ENCODE results near the gene TTC28. TPM values are rescaled to one million over a fixed set of nuclear protein-coding genes. Genes with fewer than 3 reads are reported as not detected.
A peak's percentile ranks its signal among the peaks of the same experiment; 100 is the strongest.
"Not testable (repeated sequence)": the region's sequence is repeated elsewhere in the genome, so short reads cannot be mapped to it uniquely, and the experiment has no call there.

Gene TTC28
- polyA plus RNA-seq, 6 donors from 2014 or later = 2.2 to 5.0 (median 2.9) TPM

GRCh38 chr22:28553108-28553866 is 126.4 kb downstream of the TTC28 start:
- H3K27me3 Mint-ChIP-seq; DNase-seq; H3K36me3 Mint-ChIP-seq; H3K27ac Mint-ChIP-seq; H3K4me3 Mint-ChIP-seq; ATAC-seq (ENCODE audit: low read depth in 2 of 2); H3K4me1 Mint-ChIP-seq: not testable (repeated sequence)
- H3K9me3 Mint-ChIP-seq = peaks cover 2 to 24% (median 7%) of the 10 kb centered on the region in 7 donors

- H3K36me3 Mint-ChIP-seq = peaks cover 0 to 1% of the 10 kb centered on the region in 2 donors
- peaks cover 0 to 5% (median 0%) of the 10 kb centered on the region in 7 donors for H3K9me3 Mint-ChIP-seq
- H3K4me1 Mint-ChIP-seq = no peaks in the 10 kb centered on the region
- H3K4me3 Mint-ChIP-seq = no peak overlapping the region
- DNase-seq (no peak), ATAC-seq (ENCODE audit: low read depth in 2 of 2) (no peak)
- no peak overlapping the region for H3K27ac Mint-ChIP-seq
- peaks cover 0 to under 1% (median 0%) of the 10 kb centered on the region in 3 donors for H3K27me3 Mint-ChIP-seq
Observed at GRCh38 chr22:28548406-28548805, 131.2 kb downstream of the TTC28 start.

- H3K4me1 Mint-ChIP-seq = no peaks in the 10 kb centered on the region
- no peak overlapping the region for H3K4me3 Mint-ChIP-seq
- peaks cover 3 to 9% (median 8%) of the 10 kb centered on the region in 7 donors for H3K9me3 Mint-ChIP-seq
- H3K27me3 Mint-ChIP-seq = peaks cover 0 to 12% (median 0%) of the 10 kb centered on the region in 3 donors
- ATAC-seq (ENCODE audit: low read depth in 2 of 2) = no peak
- no peak for DNase-seq
- peaks cover 0 to 8% of the 10 kb centered on the region in 2 donors for H3K36me3 Mint-ChIP-seq
- H3K27ac Mint-ChIP-seq = no peak overlapping the region
Observed at GRCh38 chr22:28547132-28547842, 132.4 kb downstream of the TTC28 start.

- DNase-seq (no peak), ATAC-seq (ENCODE audit: low read depth in 2 of 2) (no peak)
- Mint-ChIP-seq H3K9me3 (peaks cover 3 to 13% (median 8%) of the 10 kb centered on the region in 7 donors), H3K4me1 (no peaks in the 10 kb centered on the region), H3K27ac (no peak overlapping the region), H3K27me3 (peaks cover 0 to 17% (median 0%) of the 10 kb centered on the region in 3 donors), H3K36me3 (peaks cover 0 to 8% of the 10 kb centered on the region in 2 donors), H3K4me3 (peak overlapping the region in 1 of 8 donors; percentile 9)
Observed at GRCh38 chr22:28544431-28544868, 135.2 kb downstream of the TTC28 start.

GRCh38 chr22:28542980-28543621 is 136.5 kb downstream of the TTC28 start:
- Mint-ChIP-seq H3K27ac (peak overlapping the region in 2 of 6 donors; percentile 14 to 85), H3K27me3 (peaks cover 0 to 17% (median 0%) of the 10 kb centered on the region in 3 donors), H3K4me1 (no peaks in the 10 kb centered on the region), H3K36me3 (peaks cover 0 to 14% of the 10 kb centered on the region in 2 donors), H3K4me3 (no peak overlapping the region), H3K9me3 (peaks cover 3 to 13% (median 8%) of the 10 kb centered on the region in 7 donors)
- DNase-seq (no peak), ATAC-seq (ENCODE audit: low read depth in 2 of 2) (no peak)

GRCh38 chr22:28541137-28541536 is 138.5 kb downstream of the TTC28 start:
- H3K4me3 Mint-ChIP-seq = no peak overlapping the region
- DNase-seq (no peak), ATAC-seq (ENCODE audit: low read depth in 2 of 2) (no peak)
- no peaks in the 10 kb centered on the region for H3K4me1 Mint-ChIP-seq
- no peak overlapping the region for H3K27ac Mint-ChIP-seq
- H3K27me3 Mint-ChIP-seq = peaks cover 0 to 17% (median 0%) of the 10 kb centered on the region in 3 donors
- peaks cover 0 to 14% of the 10 kb centered on the region in 2 donors for H3K36me3 Mint-ChIP-seq
- H3K9me3 Mint-ChIP-seq = peaks cover 3 to 13% (median 8%) of the 10 kb centered on the region in 7 donors

GRCh38 chr22:28538922-28539321 is 140.7 kb downstream of the TTC28 start:
- DNase-seq = no peak
- peaks cover 0 to 14% of the 10 kb centered on the region in 2 donors for H3K36me3 Mint-ChIP-seq
- H3K27me3 Mint-ChIP-seq = peaks cover 0 to 17% (median 3%) of the 10 kb centered on the region in 3 donors
- peaks cover 3 to 16% (median 10%) of the 10 kb centered on the region in 7 donors for H3K9me3 Mint-ChIP-seq
- H3K27ac Mint-ChIP-seq = no peak overlapping the region
- no peak overlapping the region for H3K4me3 Mint-ChIP-seq
- ATAC-seq (ENCODE audit: low read depth in 2 of 2) = no peak
- no peaks in the 10 kb centered on the region for H3K4me1 Mint-ChIP-seq

GRCh38 chr22:28530565-28530964 is 149.1 kb downstream of the TTC28 start:
- H3K27ac Mint-ChIP-seq; H3K4me1 Mint-ChIP-seq; H3K27me3 Mint-ChIP-seq; ATAC-seq (ENCODE audit: low read depth in 2 of 2); DNase-seq; H3K4me3 Mint-ChIP-seq: not testable (repeated sequence)
- H3K9me3 Mint-ChIP-seq = peaks cover 9 to 38% (median 31%) of the 10 kb centered on the region in 7 donors
- peaks cover 8 to 16% of the 10 kb centered on the region in 2 donors for H3K36me3 Mint-ChIP-seq

- not testable (repeated sequence) for DNase-seq; H3K27me3 Mint-ChIP-seq; H3K4me3 Mint-ChIP-seq; H3K4me1 Mint-ChIP-seq; ATAC-seq (ENCODE audit: low read depth in 2 of 2); H3K27ac Mint-ChIP-seq
- Mint-ChIP-seq H3K36me3 (peaks cover 8 to 16% of the 10 kb centered on the region in 2 donors), H3K9me3 (peaks cover 9 to 38% (median 31%) of the 10 kb centered on the region in 7 donors)
Observed at GRCh38 chr22:28529144-28529543, 150.5 kb downstream of the TTC28 start.

- ATAC-seq (ENCODE audit: low read depth in 2 of 2) = no peak
Observed at GRCh38 chr22:28521451-28521850, 158.2 kb downstream of the TTC28 start.

GRCh38 chr22:28514321-28514821 is 165.3 kb downstream of the TTC28 start:
- Mint-ChIP-seq H3K9me3 (peaks cover 3 to 32% (median 26%) of the 10 kb centered on the region in 7 donors), H3K4me3 (no peak overlapping the region), H3K27ac (no peak overlapping the region), H3K4me1 (no peaks in the 10 kb centered on the region), H3K27me3 (peaks cover 0 to under 1% (median 0%) of the 10 kb centered on the region in 3 donors), H3K36me3 (peaks cover 12 to 21% of the 10 kb centered on the region in 2 donors)
- ATAC-seq (ENCODE audit: low read depth in 2 of 2) (no peak), DNase-seq (no peak)

More at GRCh38 chr22:28521451-28521850, 158.2 kb downstream of the TTC28 start:
- no peak overlapping the region for H3K27ac Mint-ChIP-seq
- H3K27me3 Mint-ChIP-seq = peaks cover 5 to 7% (median 6%) of the 10 kb centered on the region in 3 donors
- H3K9me3 Mint-ChIP-seq = no peaks in the 10 kb centered on the region
- no peaks in the 10 kb centered on the region for H3K36me3 Mint-ChIP-seq
- H3K4me3 Mint-ChIP-seq = no peak overlapping the region
- no peak for DNase-seq
- no peaks in the 10 kb centered on the region for H3K4me1 Mint-ChIP-seq

GRCh38 chr22:28512387-28512786 is 167.3 kb downstream of the TTC28 start:
- peaks cover 7 to 37% (median 32%) of the 10 kb centered on the region in 7 donors for H3K9me3 Mint-ChIP-seq
- peaks cover 17 to 30% of the 10 kb centered on the region in 2 donors for H3K36me3 Mint-ChIP-seq
- not testable (repeated sequence) for DNase-seq; H3K27ac Mint-ChIP-seq; H3K4me1 Mint-ChIP-seq; H3K27me3 Mint-ChIP-seq; H3K4me3 Mint-ChIP-seq; ATAC-seq (ENCODE audit: low read depth in 2 of 2)

- peaks cover 7 to 42% (median 32%) of the 10 kb centered on the region in 7 donors for H3K9me3 Mint-ChIP-seq
- H3K4me3 Mint-ChIP-seq = no peak overlapping the region
- DNase-seq (no peak), ATAC-seq (ENCODE audit: low read depth in 2 of 2) (no peak)
- H3K36me3 Mint-ChIP-seq = peaks cover 17 to 37% of the 10 kb centered on the region in 2 donors
- peaks cover 3 to 8% (median 7%) of the 10 kb centered on the region in 3 donors for H3K27me3 Mint-ChIP-seq
- no peaks in the 10 kb centered on the region for H3K4me1 Mint-ChIP-seq
- H3K27ac Mint-ChIP-seq = no peak overlapping the region
Observed at GRCh38 chr22:28507896-28508295, 171.7 kb downstream of the TTC28 start.
